ENCODE measurements around the gene CHIA. TPM values are rescaled to one million over a fixed set of nuclear protein-coding genes. Genes with fewer than 3 reads are reported as not detected.

Gene CHIA
- total RNA-seq, 1 donor from 2014 or later = not detected

GRCh38 chr1:111275079-111275478 is 15.6 kb upstream of the CHIA start:
- H3K4me3 ChIP-seq = peak overlapping the region in 1 of 2 donors; percentile 15
- H3K27me3 ChIP-seq = no peaks in the 10 kb centered on the region
- H3K4me1 ChIP-seq = peaks cover 9% of the 10 kb centered on the region
- TF ChIP-seq POLR2A (IDR thresholded peaks at IDR 0.05) = no peak
- peak; percentile 29 to 64 for TF ChIP-seq POLR2AphosphoS5 (IDR thresholded peaks at IDR 0.05; ENCODE audit: insufficient read depth in 1 of 2, low read depth in 1 of 2)
- H3K27ac ChIP-seq = peak overlapping the region; percentile 63
- no peak for DNase-seq (ENCODE audit: extremely low spot score in 2 of 2)
- no peaks in the 10 kb centered on the region for H3K36me3 ChIP-seq
- intact Hi-C loops (cut with DNase I) = no loop called here
- H3K9me3 ChIP-seq = no peaks in the 10 kb centered on the region

- intact Hi-C loops (cut with DNase I) = no loop called here
- Histone ChIP-seq H3K36me3 (no peaks in the 10 kb centered on the region), H3K4me1 (peaks cover 5% of the 10 kb centered on the region), H3K4me3 (no peak overlapping the region), H3K9me3 (no peaks in the 10 kb centered on the region), H3K27me3 (no peaks in the 10 kb centered on the region), H3K27ac (peak overlapping the region; percentile 63)
- DNase-seq (ENCODE audit: extremely low spot score in 2 of 2) = no peak
- TF ChIP-seq POLR2A (IDR thresholded peaks at IDR 0.05) (no peak), CTCF (IDR thresholded peaks at IDR 0.05) (no peak), POLR2AphosphoS5 (IDR thresholded peaks at IDR 0.05; ENCODE audit: insufficient read depth in 1 of 2, low read depth in 1 of 2) (no peak)
Observed at GRCh38 chr1:111275780-111276433, 14.7 kb upstream of the CHIA start.

- Histone ChIP-seq H3K27ac (no peak overlapping the region), H3K4me1 (no peaks in the 10 kb centered on the region), H3K4me3 (no peak overlapping the region), H3K9me3 (no peaks in the 10 kb centered on the region), H3K27me3 (no peaks in the 10 kb centered on the region), H3K36me3 (no peaks in the 10 kb centered on the region)
- intact Hi-C loops (cut with DNase I) = no loop called here
- no peak for DNase-seq (ENCODE audit: extremely low spot score in 2 of 2)
- no peak for TF ChIP-seq POLR2AphosphoS5 (IDR thresholded peaks at IDR 0.05; ENCODE audit: insufficient read depth in 1 of 2, low read depth in 1 of 2)
- TF ChIP-seq POLR2A (IDR thresholded peaks at IDR 0.05) = no peak
- no peak for TF ChIP-seq CTCF (IDR thresholded peaks at IDR 0.05)
Observed at GRCh38 chr1:111279144-111279543, 11.5 kb upstream of the CHIA start.

- Histone ChIP-seq H3K9me3 (no peaks in the 10 kb centered on the region), H3K27ac (no peak overlapping the region), H3K4me1 (no peaks in the 10 kb centered on the region), H3K4me3 (no peak overlapping the region), H3K27me3 (no peaks in the 10 kb centered on the region), H3K36me3 (no peaks in the 10 kb centered on the region)
- no peak for DNase-seq (ENCODE audit: extremely low spot score in 2 of 2)
- TF ChIP-seq CTCF (IDR thresholded peaks at IDR 0.05) = no peak
- TF ChIP-seq POLR2AphosphoS5 (IDR thresholded peaks at IDR 0.05; ENCODE audit: insufficient read depth in 1 of 2, low read depth in 1 of 2) = no peak
- no peak for TF ChIP-seq POLR2A (IDR thresholded peaks at IDR 0.05)
- intact Hi-C loops (cut with DNase I) = no loop called here
Observed at GRCh38 chr1:111280267-111280666, 10.4 kb upstream of the CHIA start.

- no peak for DNase-seq (ENCODE audit: extremely low spot score in 2 of 2)
- Histone ChIP-seq H3K36me3 (no peaks in the 10 kb centered on the region), H3K9me3 (no peaks in the 10 kb centered on the region), H3K27ac (no peak overlapping the region), H3K27me3 (no peaks in the 10 kb centered on the region), H3K4me3 (no peak overlapping the region), H3K4me1 (no peaks in the 10 kb centered on the region)
- intact Hi-C loops (cut with DNase I) = no loop called here
- TF ChIP-seq POLR2A (IDR thresholded peaks at IDR 0.05) (no peak), POLR2AphosphoS5 (IDR thresholded peaks at IDR 0.05; ENCODE audit: insufficient read depth in 1 of 2, low read depth in 1 of 2) (no peak), CTCF (IDR thresholded peaks at IDR 0.05) (no peak)
Observed at GRCh38 chr1:111281411-111281810, 9.2 kb upstream of the CHIA start.
